C1 segment of cervical spinal cord (tissue), 14 donors: ENCODE results near the gene SCART1.
"Not testable (repeated sequence)": the region's sequence is repeated elsewhere in the genome, so short reads cannot be mapped to it uniquely, and the experiment has no call there.

Experiments
- DNase-seq, 14 donors: peaks; one replicate each; lab custom pipeline; 2025; lab: John Stamatoyannopoulos, UW

The SCART1 gene

GRCh38 chr10:133431888-133432613, 21.7 kb upstream of the SCART1 start:
- DNase-seq, result not testable (repeated sequence)

- not testable (repeated sequence) for DNase-seq
These were observed 21.0 kb upstream of the SCART1 start for GRCh38 chr10:133432789-133433188.

GRCh38 chr10:133438711-133439273, 15.0 kb upstream of the SCART1 start:
- no peak for DNase-seq

- DNase-seq, result no peak
These were observed 14.0 kb upstream of the SCART1 start for GRCh38 chr10:133439517-133440461.

- no peak for DNase-seq
These were observed 13.0 kb upstream of the SCART1 start for GRCh38 chr10:133440633-133441285.

- not testable (repeated sequence) for DNase-seq
These were observed 12.4 kb upstream of the SCART1 start for GRCh38 chr10:133441356-133441755.

GRCh38 chr10:133441780-133442179, 12.0 kb upstream of the SCART1 start:
- no peak for DNase-seq

- DNase-seq, result no peak
These were observed 11.4 kb upstream of the SCART1 start for GRCh38 chr10:133442191-133442966.

- DNase-seq, result no peak
These were observed 10.5 kb upstream of the SCART1 start for GRCh38 chr10:133442967-133443924.

GRCh38 chr10:133444342-133445267, 9.1 kb upstream of the SCART1 start:
- no peak for DNase-seq

GRCh38 chr10:133445268-133445732, 8.4 kb upstream of the SCART1 start:
- no peak for DNase-seq

GRCh38 chr10:133445751-133446708, 7.7 kb upstream of the SCART1 start:
- DNase-seq, result no peak

GRCh38 chr10:133446979-133447378, 6.8 kb upstream of the SCART1 start:
- DNase-seq, result no peak

- DNase-seq, result no peak
These were observed 5.6 kb upstream of the SCART1 start for GRCh38 chr10:133448120-133448519.

GRCh38 chr10:133451346-133451745, 2.4 kb upstream of the SCART1 start:
- DNase-seq, result no peak

- DNase-seq, result no peak
These were observed 1.3 kb upstream of the SCART1 start for GRCh38 chr10:133452453-133452852.

GRCh38 chr10:133454204-133454893, 604 bp downstream of the SCART1 start:
- DNase-seq, result no peak
